ENCODE data around the gene GK2. TPM values are rescaled to one million over a fixed set of nuclear protein-coding genes. Genes with fewer than 3 reads are reported as not detected.

The GK2 gene
- total RNA-seq, 1 donor from 2014 or later, result not detected

GRCh38 chr4:79395841-79396240 lies 12.2 kb downstream of the GK2 start:
- Histone ChIP-seq H3K27ac (replicated peaks) (no peak overlapping the region), H3K4me3 (no peak overlapping the region), H3K27me3 (ENCODE audit: low read depth) (no peaks in the 10 kb centered on the region), H3K36me3 (no peaks in the 10 kb centered on the region), H3K4me1 (no peaks in the 10 kb centered on the region), H3K9me3 (replicated peaks) (no peaks in the 10 kb centered on the region)
- no peak for DNase-seq
- TF ChIP-seq CTCF (IDR thresholded peaks at IDR 0.05; ENCODE audit: borderline replicate concordance), result no peak
- intact Hi-C loops (cut with micrococcal nuclease), result no loop called here

- TF ChIP-seq CTCF (IDR thresholded peaks at IDR 0.05; ENCODE audit: borderline replicate concordance), result no peak
- intact Hi-C loops (cut with micrococcal nuclease), result no loop called here
- no peaks in the 10 kb centered on the region for H3K36me3 ChIP-seq
- H3K4me3 ChIP-seq, result no peak overlapping the region
- no peaks in the 10 kb centered on the region for H3K27me3 ChIP-seq (ENCODE audit: low read depth)
- no peaks in the 10 kb centered on the region for H3K4me1 ChIP-seq
- DNase-seq, result no peak
- H3K9me3 ChIP-seq (replicated peaks), result no peaks in the 10 kb centered on the region
- H3K27ac ChIP-seq (replicated peaks), result no peak overlapping the region
Observed at GRCh38 chr4:79390890-79391289, 17.1 kb downstream of the GK2 start.

GRCh38 chr4:79385641-79386040 lies 22.4 kb downstream of the GK2 start:
- H3K27ac ChIP-seq (replicated peaks), result no peak overlapping the region
- intact Hi-C loops (cut with micrococcal nuclease), result no loop called here
- no peaks in the 10 kb centered on the region for H3K4me1 ChIP-seq
- H3K4me3 ChIP-seq, result no peak overlapping the region
- peaks cover 7% of the 10 kb centered on the region for H3K9me3 ChIP-seq (replicated peaks)
- no peaks in the 10 kb centered on the region for H3K27me3 ChIP-seq (ENCODE audit: low read depth)
- no peak for TF ChIP-seq CTCF (IDR thresholded peaks at IDR 0.05; ENCODE audit: borderline replicate concordance)
- DNase-seq, result no peak
- H3K36me3 ChIP-seq, result no peaks in the 10 kb centered on the region

- no peaks in the 10 kb centered on the region for H3K27me3 ChIP-seq (ENCODE audit: low read depth)
- H3K4me3 ChIP-seq, result no peak overlapping the region
- H3K36me3 ChIP-seq, result no peaks in the 10 kb centered on the region
- no peak for TF ChIP-seq CTCF (IDR thresholded peaks at IDR 0.05; ENCODE audit: borderline replicate concordance)
- intact Hi-C loops (cut with micrococcal nuclease), result no loop called here
- no peak for DNase-seq
- no peaks in the 10 kb centered on the region for H3K4me1 ChIP-seq
- peaks cover 7% of the 10 kb centered on the region for H3K9me3 ChIP-seq (replicated peaks)
- no peak overlapping the region for H3K27ac ChIP-seq (replicated peaks)
Observed at GRCh38 chr4:79381161-79381560, 26.9 kb downstream of the GK2 start.

- intact Hi-C loops (cut with micrococcal nuclease), result no loop called here
- no peak for TF ChIP-seq CTCF (IDR thresholded peaks at IDR 0.05; ENCODE audit: borderline replicate concordance)
- no peak for DNase-seq
- H3K9me3 ChIP-seq (replicated peaks), result peaks cover 6% of the 10 kb centered on the region
- H3K4me1 ChIP-seq, result no peaks in the 10 kb centered on the region
- H3K27me3 ChIP-seq (ENCODE audit: low read depth), result no peaks in the 10 kb centered on the region
- no peak overlapping the region for H3K4me3 ChIP-seq
- no peaks in the 10 kb centered on the region for H3K36me3 ChIP-seq
- no peak overlapping the region for H3K27ac ChIP-seq (replicated peaks)
Observed at GRCh38 chr4:79370026-79370425, 38.0 kb downstream of the GK2 start.

GRCh38 chr4:79367096-79367495 lies 40.9 kb downstream of the GK2 start:
- H3K4me3 ChIP-seq, result no peak overlapping the region
- H3K27me3 ChIP-seq (ENCODE audit: low read depth), result no peaks in the 10 kb centered on the region
- intact Hi-C loops (cut with micrococcal nuclease), result no loop called here
- H3K9me3 ChIP-seq (replicated peaks), result no peaks in the 10 kb centered on the region
- TF ChIP-seq CTCF (IDR thresholded peaks at IDR 0.05; ENCODE audit: borderline replicate concordance), result no peak
- H3K27ac ChIP-seq (replicated peaks), result no peak overlapping the region
- DNase-seq, result no peak
- H3K4me1 ChIP-seq, result no peaks in the 10 kb centered on the region
- no peaks in the 10 kb centered on the region for H3K36me3 ChIP-seq

Measured in left ventricle myocardium inferior (tissue), 1 donor.